GM23338 (cell line): Measurements from ENCODE around the gene CENPK. TPM values are rescaled to one million over a fixed set of nuclear protein-coding genes. Genes with fewer than 3 reads are reported as not detected.

Source experiments
- ATAC-seq: fragments of 200-7000 bp; cut with Tn5 transposase; 3 replicates; pipeline ENCODE4 v1.9.1; 2020
- DNase-seq: peaks from one replicate; pipeline ENCODE4 v3.0.0-alpha.2; 2015; ENCODE audit warnings: low spot score
- H2AFZ ChIP-seq: fragments of 200-600 bp; sonication (generic); 2 replicates; pipeline ENCODE4 v1.8.0; 2016; ENCODE audit warnings: antibody characterized with exemption, mild to moderate bottlenecking, moderate library complexity
- H3F3A ChIP-seq: fragments of 200-600 bp; sonication (generic); replicated peaks from 2 replicates; pipeline ENCODE4 v1.8.0; 2017; ENCODE audit warnings: antibody characterized with exemption, mixed run types, low read depth
- H3K27ac ChIP-seq: fragments of 200-600 bp; sonication (generic); 2 replicates; pipeline ENCODE4 v1.6.1; 2016; ENCODE audit warnings: low read depth
- H3K27me3 ChIP-seq: fragments of 200-600 bp; sonication (generic); 2 replicates; pipeline ENCODE4 v1.8.0; 2016; ENCODE audit warnings: mild to moderate bottlenecking, mixed run types, moderate library complexity; ENCODE audit not compliant: insufficient read depth
- H3K36me3 ChIP-seq: fragments of 200-600 bp; sonication (generic); 2 replicates; pipeline ENCODE4 v1.8.0; 2016; ENCODE audit warnings: mild to moderate bottlenecking; ENCODE audit not compliant: insufficient read depth
- H3K4me1 ChIP-seq: fragments of 200-600 bp; sonication (generic); 2 replicates; pipeline ENCODE4 v1.8.0; 2016; ENCODE audit warnings: mild to moderate bottlenecking, moderate library complexity; ENCODE audit not compliant: insufficient read depth
- H3K4me2 ChIP-seq: fragments of 200-600 bp; sonication (generic); 2 replicates; pipeline ENCODE4 v1.7.1; 2017; ENCODE audit warnings: mixed run types
- H3K4me3 ChIP-seq: fragments of 200-600 bp; sonication (generic); 2 replicates; pipeline ENCODE4 v1.6.1; 2016; ENCODE audit warnings: mixed run types
- H3K79me2 ChIP-seq: fragments of 200-600 bp; sonication (generic); replicated peaks from 2 replicates; pipeline ENCODE4 v1.8.0; 2017; ENCODE audit warnings: mild to moderate bottlenecking; ENCODE audit not compliant: insufficient read depth
- H3K9me2 ChIP-seq: fragments of 200-600 bp; sonication (generic); 2 replicates; pipeline ENCODE4 v1.8.0; 2017; ENCODE audit not compliant: insufficient read depth
- H4K20me1 ChIP-seq: fragments of 200-600 bp; sonication (generic); replicated peaks from 2 replicates; pipeline ENCODE4 v1.8.0; 2017; ENCODE audit warnings: mild to moderate bottlenecking; ENCODE audit not compliant: insufficient read depth
- H3K27ac Mint-ChIP-seq: 2 replicates; pipeline ENCODE4 v1.8.0; 2020; ENCODE audit warnings: inconsistent platforms, mild to moderate bottlenecking, moderate library complexity, mixed read lengths
- H3K27me3 Mint-ChIP-seq: 3 replicates; pipeline ENCODE4 v1.8.0; 2022; ENCODE audit warnings: low read depth, mild to moderate bottlenecking, moderate library complexity, mixed read lengths, inconsistent platforms; ENCODE audit not compliant: insufficient read depth, poor library complexity
- H3K36me3 Mint-ChIP-seq: 3 replicates; pipeline ENCODE4 v1.8.0; 2021; ENCODE audit warnings: low read depth, mild to moderate bottlenecking, inconsistent platforms, moderate library complexity, mixed read lengths
- H3K4me1 Mint-ChIP-seq: 3 replicates; pipeline ENCODE4 v1.8.0; 2020; ENCODE audit warnings: mild to moderate bottlenecking, inconsistent platforms, mixed read lengths
- H3K4me3 Mint-ChIP-seq: 3 replicates; pipeline ENCODE4 v1.8.0; 2021; ENCODE audit warnings: moderate library complexity, mild to moderate bottlenecking, inconsistent platforms, mixed read lengths
- H3K9me3 Mint-ChIP-seq: 3 replicates; pipeline ENCODE4 v1.8.0; 2020; ENCODE audit warnings: moderate library complexity, mild to moderate bottlenecking, inconsistent platforms, mixed read lengths
- EZH2 ChIP-seq: fragments of 200-600 bp; sonication (generic); IDR thresholded peaks from one replicate; pipeline ENCODE4 v1.8.0; 2017; ENCODE audit warnings: antibody characterized with exemption, mild to moderate bottlenecking, low read depth; ENCODE audit not compliant: unreplicated experiment
- EZH2phosphoT487 ChIP-seq: fragments of 200-600 bp; sonication (generic); IDR thresholded peaks from one replicate; pipeline ENCODE4 v1.8.1; 2018; ENCODE audit warnings: antibody characterized with exemption; ENCODE audit not compliant: unreplicated experiment
- JUNB ChIP-seq: IDR thresholded peaks from one replicate; pipeline ENCODE4 v1.6.1; 2016; ENCODE audit warnings: antibody characterized with exemption; ENCODE audit not compliant: unreplicated experiment
- NANOG ChIP-seq: IDR thresholded peaks from 2 replicates; pipeline ENCODE4 v1.6.1; 2016; ENCODE audit warnings: antibody characterized with exemption, borderline replicate concordance
- POLR2AphosphoS5 ChIP-seq: IDR thresholded peaks from 2 replicates; pipeline ENCODE4 v1.6.1; 2016; ENCODE audit warnings: antibody characterized with exemption, low read depth
- STAT1 ChIP-seq: IDR thresholded peaks from one replicate; pipeline ENCODE4 v1.6.1; 2016; ENCODE audit warnings: antibody characterized with exemption; ENCODE audit not compliant: unreplicated experiment
- ZNF114 ChIP-seq: fragments of 250-450 bp; sonication (Bioruptor Pico); IDR thresholded peaks from 2 replicates; pipeline ENCODE4 v1.5.0; 2020; ENCODE audit warnings: mild to moderate bottlenecking, moderate library complexity
- ZNF331 ChIP-seq: fragments of 250-450 bp; sonication (Bioruptor Pico); IDR thresholded peaks from 2 replicates; pipeline ENCODE4 v1.5.0; 2020; ENCODE audit warnings: low read depth, mild to moderate bottlenecking, moderate library complexity
- polyA plus RNA-seq: library from polyadenylated mRNA; unstranded; fragments of >200 nt; fragmentation: Nextera tagmentation; extraction: Ambion mirVana; gene quantifications from 2 replicates; pipeline ENCODE4 v1.2.1, GENCODE V29; 2016
- total RNA-seq: library from RNA; depleted of rRNA; stranded (reverse); fragments of >200 nt; shearing (Covaris generic); gene quantifications from 2 replicates; pipeline ENCODE4 v1.2.3, GENCODE V29; 2014
- TF ChIP-seq, protein P1 (sequence below): fragments of 250-450 bp; sonication (Bioruptor Pico); IDR thresholded peaks from 2 replicates; pipeline ENCODE4 v1.5.0; 2020; ENCODE audit warnings: mild to moderate bottlenecking, moderate library complexity
- TF ChIP-seq, protein P2 (sequence below), 2 experiments: fragments of 200-600 bp in 1 of 2; sonication (generic) in 1 of 2; conservative IDR thresholded peaks; 2 replicates each; pipeline versions ENCODE4 v1.5.1 to v1.6.1; 2016 to 2017; ENCODE audit warnings: antibody characterized with exemption in 2 of 2, low read depth in 2 of 2, mild to moderate bottlenecking in 2 of 2, moderate library complexity in 1 of 2
- TF ChIP-seq, protein P3 (sequence below): IDR thresholded peaks from one replicate; pipeline ENCODE4 v1.6.1; 2018; ENCODE audit warnings: antibody characterized with exemption; ENCODE audit not compliant: unreplicated experiment

The CENPK gene
- total and polyA plus RNA-seq, 2 experiments from 2014 or later, result 50.2 to 137 TPM

DNA sequence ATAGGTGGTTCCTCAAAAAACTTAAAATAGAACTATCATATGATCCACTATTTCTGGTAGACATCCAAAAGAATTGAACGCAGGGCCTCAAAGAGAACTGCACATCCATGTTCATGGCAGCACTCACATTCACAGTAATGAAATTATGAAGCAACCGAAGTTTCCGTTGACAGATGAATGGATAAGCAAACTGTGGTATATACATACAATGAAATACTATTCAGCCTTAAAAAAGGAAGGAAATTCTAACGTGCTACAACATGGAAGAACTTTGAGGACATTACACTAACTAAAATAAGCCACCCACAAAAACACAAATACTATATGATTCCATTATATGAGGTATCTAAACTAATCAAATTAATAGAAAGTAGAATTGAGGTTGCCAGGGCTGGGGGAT lies 18.5 kb downstream of the CENPK start:
- H3K27ac Mint-ChIP-seq, result no peak overlapping the region
- H3K79me2 ChIP-seq, result no peaks in the 10 kb centered on the region
- H3K27me3 ChIP-seq, result no peaks in the 10 kb centered on the region
- peaks cover 12% of the 10 kb centered on the region; the same call in 1 of the 2 replicates for H3K36me3 ChIP-seq
- H3K4me1 Mint-ChIP-seq, result no peaks in the 10 kb centered on the region
- H3K27me3 Mint-ChIP-seq, result no peaks in the 10 kb centered on the region
- no peak for ATAC-seq
- H3K27ac ChIP-seq, result no peak overlapping the region
- no peak overlapping the region for H3K4me2 ChIP-seq
- no peaks in the 10 kb centered on the region for H3K4me1 ChIP-seq
- no peak overlapping the region for H3K4me3 Mint-ChIP-seq
- no peak for TF ChIP-seq NANOG
- TF ChIP-seq, protein P1, sequence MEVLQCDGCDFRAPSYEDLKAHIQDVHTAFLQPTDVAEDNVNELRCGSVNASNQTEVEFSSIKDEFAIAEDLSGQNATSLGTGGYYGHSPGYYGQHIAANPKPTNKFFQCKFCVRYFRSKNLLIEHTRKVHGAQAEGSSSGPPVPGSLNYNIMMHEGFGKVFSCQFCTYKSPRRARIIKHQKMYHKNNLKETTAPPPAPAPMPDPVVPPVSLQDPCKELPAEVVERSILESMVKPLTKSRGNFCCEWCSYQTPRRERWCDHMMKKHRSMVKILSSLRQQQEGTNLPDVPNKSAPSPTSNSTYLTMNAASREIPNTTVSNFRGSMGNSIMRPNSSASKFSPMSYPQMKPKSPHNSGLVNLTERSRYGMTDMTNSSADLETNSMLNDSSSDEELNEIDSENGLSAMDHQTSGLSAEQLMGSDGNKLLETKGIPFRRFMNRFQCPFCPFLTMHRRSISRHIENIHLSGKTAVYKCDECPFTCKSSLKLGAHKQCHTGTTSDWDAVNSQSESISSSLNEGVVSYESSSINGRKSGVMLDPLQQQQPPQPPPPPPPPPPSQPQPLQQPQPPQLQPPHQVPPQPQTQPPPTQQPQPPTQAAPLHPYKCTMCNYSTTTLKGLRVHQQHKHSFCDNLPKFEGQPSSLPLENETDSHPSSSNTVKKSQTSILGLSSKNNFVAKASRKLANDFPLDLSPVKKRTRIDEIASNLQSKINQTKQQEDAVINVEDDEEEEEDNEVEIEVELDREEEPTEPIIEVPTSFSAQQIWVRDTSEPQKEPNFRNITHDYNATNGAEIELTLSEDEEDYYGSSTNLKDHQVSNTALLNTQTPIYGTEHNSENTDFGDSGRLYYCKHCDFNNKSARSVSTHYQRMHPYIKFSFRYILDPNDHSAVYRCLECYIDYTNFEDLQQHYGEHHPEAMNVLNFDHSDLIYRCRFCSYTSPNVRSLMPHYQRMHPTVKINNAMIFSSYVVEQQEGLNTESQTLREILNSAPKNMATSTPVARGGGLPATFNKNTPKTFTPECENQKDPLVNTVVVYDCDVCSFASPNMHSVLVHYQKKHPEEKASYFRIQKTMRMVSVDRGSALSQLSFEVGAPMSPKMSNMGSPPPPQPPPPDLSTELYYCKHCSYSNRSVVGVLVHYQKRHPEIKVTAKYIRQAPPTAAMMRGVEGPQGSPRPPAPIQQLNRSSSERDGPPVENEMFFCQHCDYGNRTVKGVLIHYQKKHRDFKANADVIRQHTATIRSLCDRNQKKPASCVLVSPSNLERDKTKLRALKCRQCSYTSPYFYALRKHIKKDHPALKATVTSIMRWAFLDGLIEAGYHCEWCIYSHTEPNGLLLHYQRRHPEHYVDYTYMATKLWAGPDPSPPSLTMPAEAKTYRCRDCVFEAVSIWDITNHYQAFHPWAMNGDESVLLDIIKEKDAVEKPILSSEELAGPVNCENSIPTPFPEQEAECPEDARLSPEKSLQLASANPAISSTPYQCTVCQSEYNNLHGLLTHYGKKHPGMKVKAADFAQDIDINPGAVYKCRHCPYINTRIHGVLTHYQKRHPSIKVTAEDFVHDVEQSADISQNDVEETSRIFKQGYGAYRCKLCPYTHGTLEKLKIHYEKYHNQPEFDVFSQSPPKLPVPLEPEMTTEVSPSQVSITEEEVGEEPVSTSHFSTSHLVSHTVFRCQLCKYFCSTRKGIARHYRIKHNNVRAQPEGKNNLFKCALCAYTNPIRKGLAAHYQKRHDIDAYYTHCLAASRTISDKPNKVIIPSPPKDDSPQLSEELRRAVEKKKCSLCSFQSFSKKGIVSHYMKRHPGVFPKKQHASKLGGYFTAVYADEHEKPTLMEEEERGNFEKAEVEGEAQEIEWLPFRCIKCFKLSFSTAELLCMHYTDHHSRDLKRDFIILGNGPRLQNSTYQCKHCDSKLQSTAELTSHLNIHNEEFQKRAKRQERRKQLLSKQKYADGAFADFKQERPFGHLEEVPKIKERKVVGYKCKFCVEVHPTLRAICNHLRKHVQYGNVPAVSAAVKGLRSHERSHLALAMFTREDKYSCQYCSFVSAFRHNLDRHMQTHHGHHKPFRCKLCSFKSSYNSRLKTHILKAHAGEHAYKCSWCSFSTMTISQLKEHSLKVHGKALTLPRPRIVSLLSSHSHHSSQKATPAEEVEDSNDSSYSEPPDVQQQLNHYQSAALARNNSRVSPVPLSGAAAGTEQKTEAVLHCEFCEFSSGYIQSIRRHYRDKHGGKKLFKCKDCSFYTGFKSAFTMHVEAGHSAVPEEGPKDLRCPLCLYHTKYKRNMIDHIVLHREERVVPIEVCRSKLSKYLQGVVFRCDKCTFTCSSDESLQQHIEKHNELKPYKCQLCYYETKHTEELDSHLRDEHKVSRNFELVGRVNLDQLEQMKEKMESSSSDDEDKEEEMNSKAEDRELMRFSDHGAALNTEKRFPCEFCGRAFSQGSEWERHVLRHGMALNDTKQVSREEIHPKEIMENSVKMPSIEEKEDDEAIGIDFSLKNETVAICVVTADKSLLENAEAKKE, result no peak
- no peak for TF ChIP-seq ZNF114
- TF ChIP-seq JUNB, result no peak
- TF ChIP-seq, protein P2, sequence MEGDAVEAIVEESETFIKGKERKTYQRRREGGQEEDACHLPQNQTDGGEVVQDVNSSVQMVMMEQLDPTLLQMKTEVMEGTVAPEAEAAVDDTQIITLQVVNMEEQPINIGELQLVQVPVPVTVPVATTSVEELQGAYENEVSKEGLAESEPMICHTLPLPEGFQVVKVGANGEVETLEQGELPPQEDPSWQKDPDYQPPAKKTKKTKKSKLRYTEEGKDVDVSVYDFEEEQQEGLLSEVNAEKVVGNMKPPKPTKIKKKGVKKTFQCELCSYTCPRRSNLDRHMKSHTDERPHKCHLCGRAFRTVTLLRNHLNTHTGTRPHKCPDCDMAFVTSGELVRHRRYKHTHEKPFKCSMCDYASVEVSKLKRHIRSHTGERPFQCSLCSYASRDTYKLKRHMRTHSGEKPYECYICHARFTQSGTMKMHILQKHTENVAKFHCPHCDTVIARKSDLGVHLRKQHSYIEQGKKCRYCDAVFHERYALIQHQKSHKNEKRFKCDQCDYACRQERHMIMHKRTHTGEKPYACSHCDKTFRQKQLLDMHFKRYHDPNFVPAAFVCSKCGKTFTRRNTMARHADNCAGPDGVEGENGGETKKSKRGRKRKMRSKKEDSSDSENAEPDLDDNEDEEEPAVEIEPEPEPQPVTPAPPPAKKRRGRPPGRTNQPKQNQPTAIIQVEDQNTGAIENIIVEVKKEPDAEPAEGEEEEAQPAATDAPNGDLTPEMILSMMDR (conservative IDR thresholded peaks at IDR 0.05; ENCODE audit: low read depth in 2 of 2), result no peak
- no peak for TF ChIP-seq STAT1
- TF ChIP-seq EZH2phosphoT487, result no peak
- TF ChIP-seq, protein P3, sequence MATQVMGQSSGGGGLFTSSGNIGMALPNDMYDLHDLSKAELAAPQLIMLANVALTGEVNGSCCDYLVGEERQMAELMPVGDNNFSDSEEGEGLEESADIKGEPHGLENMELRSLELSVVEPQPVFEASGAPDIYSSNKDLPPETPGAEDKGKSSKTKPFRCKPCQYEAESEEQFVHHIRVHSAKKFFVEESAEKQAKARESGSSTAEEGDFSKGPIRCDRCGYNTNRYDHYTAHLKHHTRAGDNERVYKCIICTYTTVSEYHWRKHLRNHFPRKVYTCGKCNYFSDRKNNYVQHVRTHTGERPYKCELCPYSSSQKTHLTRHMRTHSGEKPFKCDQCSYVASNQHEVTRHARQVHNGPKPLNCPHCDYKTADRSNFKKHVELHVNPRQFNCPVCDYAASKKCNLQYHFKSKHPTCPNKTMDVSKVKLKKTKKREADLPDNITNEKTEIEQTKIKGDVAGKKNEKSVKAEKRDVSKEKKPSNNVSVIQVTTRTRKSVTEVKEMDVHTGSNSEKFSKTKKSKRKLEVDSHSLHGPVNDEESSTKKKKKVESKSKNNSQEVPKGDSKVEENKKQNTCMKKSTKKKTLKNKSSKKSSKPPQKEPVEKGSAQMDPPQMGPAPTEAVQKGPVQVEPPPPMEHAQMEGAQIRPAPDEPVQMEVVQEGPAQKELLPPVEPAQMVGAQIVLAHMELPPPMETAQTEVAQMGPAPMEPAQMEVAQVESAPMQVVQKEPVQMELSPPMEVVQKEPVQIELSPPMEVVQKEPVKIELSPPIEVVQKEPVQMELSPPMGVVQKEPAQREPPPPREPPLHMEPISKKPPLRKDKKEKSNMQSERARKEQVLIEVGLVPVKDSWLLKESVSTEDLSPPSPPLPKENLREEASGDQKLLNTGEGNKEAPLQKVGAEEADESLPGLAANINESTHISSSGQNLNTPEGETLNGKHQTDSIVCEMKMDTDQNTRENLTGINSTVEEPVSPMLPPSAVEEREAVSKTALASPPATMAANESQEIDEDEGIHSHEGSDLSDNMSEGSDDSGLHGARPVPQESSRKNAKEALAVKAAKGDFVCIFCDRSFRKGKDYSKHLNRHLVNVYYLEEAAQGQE, result no peak
- TF ChIP-seq ZNF331, result no peak
- no peak for TF ChIP-seq POLR2AphosphoS5
- no peak for TF ChIP-seq EZH2
- H2AFZ ChIP-seq, result no peak overlapping the region
- peaks cover 55% of the 10 kb centered on the region for H3K36me3 Mint-ChIP-seq
- H3F3A ChIP-seq, result no peaks in the 10 kb centered on the region
- H4K20me1 ChIP-seq, result no peaks in the 10 kb centered on the region; the same call in 1 of the 2 replicates
- no peak for DNase-seq
- H3K9me2 ChIP-seq, result no peaks in the 10 kb centered on the region; the same call in 1 of the 2 replicates
- H3K4me3 ChIP-seq, result no peak overlapping the region
- H3K9me3 Mint-ChIP-seq, result no peaks in the 10 kb centered on the region
